GM21619 (cell line): ENCODE results near the gene MLEC.

Experiments
- ATAC-seq: cut with Tn5 transposase; IDR thresholded peaks from one replicate; pipeline ENCODE4 v1.9.1; 2021; ENCODE audit not compliant: unreplicated experiment

The MLEC gene

DNA sequence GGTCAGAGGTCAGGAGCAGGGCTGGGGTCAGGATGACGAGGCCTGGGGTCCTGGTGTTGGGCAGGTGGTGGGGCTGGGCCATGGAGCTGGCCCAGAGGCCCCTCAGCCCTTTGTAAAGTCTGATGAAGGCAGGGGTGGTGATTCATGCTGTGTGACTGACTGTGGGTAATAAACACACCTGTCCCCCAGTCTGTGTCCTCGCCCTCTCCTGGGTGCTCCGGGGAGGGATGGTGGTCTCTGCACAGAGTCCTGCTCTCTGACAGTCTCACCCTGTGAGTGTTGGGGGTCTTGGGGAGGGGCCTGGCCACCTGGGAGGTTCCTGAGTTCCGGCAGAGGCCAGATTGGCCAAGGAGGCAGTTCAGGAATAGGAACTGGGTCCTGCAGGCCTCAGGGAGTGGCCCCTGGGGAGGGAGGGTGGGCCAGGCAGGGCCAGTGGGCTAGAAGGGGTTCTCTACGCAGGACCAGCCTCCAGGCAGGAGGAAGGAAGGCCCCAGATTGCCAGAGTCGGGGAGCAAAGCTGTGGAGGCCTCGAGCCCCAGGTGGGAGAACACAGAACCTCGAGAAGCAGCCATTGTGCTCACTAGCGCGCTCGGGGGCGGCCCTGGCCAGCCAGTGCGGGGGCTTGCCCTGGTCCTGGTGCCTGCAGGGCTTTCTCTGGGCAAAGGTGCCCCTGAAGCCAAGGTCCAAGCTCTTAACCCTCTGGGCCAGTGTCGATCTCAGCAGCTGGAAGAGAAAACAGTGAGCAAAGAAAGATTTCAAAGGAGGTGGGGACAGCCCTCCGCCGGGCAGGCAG, 53.1 kb downstream of the MLEC start:
- no peak for ATAC-seq

DNA sequence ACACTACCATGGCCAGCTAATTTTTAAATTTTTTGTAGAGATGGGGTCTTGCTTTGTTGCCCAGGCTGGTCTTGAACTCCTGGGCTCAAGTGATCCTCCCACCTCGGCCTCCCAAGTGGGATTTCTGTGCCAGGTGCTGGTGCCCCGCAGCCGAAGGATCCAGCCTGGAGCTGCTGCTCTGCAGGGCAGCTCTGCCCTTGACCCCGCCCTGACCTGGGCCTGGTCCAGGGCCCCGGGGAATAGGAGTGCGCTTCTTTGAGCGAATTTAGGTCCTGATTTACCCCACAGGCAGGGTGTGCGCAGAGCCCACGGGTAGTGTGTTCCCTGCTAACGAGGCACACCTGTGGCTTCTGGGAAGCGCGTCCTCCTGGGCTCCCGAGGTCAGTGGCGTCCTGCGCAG, 53.9 kb downstream of the MLEC start:
- no peak for ATAC-seq

- no peak for ATAC-seq
Observed at GRCh38 chr12:120741476-120742421, 54.8 kb downstream of the MLEC start.

DNA sequence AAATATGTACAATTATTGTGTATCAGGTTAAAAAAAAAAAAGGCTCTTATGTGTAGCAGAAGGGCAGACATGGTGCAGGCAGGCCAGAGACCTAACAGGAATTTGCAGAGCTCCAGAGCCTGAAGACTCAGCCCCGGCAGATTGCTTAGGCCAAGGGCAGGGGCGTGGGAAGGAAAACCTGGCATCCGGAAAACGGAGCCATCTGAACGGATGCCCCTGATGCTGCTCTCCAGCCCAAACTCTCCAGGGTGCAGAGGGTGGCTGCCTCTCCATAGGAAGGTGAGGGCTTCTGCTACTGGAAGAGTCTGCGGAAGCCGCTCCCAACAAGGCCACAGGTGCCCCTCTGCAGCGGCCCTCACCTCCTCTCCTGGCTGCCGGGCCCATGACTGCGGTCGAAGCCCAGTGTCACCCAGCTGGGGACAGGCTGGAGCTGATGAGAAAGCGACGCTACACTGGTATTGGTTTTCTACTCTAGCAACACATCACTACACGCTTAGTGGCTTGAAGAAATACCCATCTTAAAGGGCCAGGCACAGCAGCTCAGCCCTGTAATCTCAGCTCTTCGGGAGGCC, 58.1 kb downstream of the MLEC start:
- no peak for ATAC-seq

DNA sequence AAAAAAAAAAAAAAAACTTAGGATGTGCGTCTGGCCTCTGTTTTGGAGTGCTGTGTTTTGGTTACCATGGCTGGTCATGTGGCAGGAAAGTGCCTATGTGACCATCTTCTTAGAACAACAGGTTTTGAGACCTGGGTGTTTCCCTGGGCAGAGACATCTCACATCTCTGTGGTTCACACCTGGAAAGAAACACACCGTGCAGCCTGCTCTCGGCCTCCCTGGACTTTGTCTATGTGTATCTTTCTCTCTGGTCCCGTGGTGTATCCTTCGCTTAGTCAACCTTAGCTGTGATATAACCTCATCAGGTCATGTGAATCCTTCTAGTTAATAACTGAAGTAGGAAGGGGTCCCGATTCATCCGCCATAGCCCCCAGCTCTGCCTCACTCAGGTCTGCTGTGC, 61.3 kb downstream of the MLEC start:
- ATAC-seq: no peak

- ATAC-seq: no peak
Observed at GRCh38 chr12:120749256-120749655, 62.3 kb downstream of the MLEC start.

GRCh38 chr12:120750806-120751205, 63.9 kb downstream of the MLEC start:
- ATAC-seq: no peak

DNA sequence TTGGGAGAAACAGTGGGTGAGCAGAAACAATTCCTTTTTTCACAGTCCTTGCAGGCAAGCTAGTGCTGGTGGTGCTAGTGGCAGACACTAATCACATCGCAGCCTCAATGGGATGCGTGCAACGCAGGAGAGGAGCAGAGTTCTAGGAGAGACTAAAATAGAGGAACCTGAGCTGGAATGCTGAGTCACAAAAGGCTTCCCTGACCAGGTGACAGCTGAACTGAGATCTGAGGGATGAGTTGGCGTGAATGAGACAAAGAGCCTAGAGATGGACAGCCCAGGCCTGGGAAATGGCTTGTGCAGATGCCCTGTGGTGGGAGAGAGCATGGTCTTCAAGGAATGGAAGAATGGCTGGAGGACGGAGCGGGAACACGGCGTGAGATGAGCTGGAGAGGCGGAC, 64.4 kb downstream of the MLEC start:
- no peak for ATAC-seq
